Fibroblast of mammary gland (primary cell): ENCODE data around the gene AGBL4.

Experiments used
- DNase-seq: peaks from one replicate; pipeline ENCODE4 v3.0.0-alpha.2; 2010; ENCODE audit warnings: low read depth
- H3K4me3 ChIP-seq: 2 replicates; pipeline ENCODE4 v1.5.1; 2011; ENCODE audit warnings: low read depth, mild to moderate bottlenecking, low read length, moderate library complexity; ENCODE audit not compliant: control insufficient read depth
- TF ChIP-seq, protein P1 (sequence below): conservative IDR thresholded peaks from 2 replicates; pipeline ENCODE4 v1.5.1; 2011; ENCODE audit warnings: low read depth, low read length, inconsistent platforms; ENCODE audit not compliant: control insufficient read depth, insufficient read depth

AGBL4 gene

GRCh38 chr1:48581270-48581669 is 1442.5 kb downstream of the AGBL4 start:
- TF ChIP-seq, protein P1, sequence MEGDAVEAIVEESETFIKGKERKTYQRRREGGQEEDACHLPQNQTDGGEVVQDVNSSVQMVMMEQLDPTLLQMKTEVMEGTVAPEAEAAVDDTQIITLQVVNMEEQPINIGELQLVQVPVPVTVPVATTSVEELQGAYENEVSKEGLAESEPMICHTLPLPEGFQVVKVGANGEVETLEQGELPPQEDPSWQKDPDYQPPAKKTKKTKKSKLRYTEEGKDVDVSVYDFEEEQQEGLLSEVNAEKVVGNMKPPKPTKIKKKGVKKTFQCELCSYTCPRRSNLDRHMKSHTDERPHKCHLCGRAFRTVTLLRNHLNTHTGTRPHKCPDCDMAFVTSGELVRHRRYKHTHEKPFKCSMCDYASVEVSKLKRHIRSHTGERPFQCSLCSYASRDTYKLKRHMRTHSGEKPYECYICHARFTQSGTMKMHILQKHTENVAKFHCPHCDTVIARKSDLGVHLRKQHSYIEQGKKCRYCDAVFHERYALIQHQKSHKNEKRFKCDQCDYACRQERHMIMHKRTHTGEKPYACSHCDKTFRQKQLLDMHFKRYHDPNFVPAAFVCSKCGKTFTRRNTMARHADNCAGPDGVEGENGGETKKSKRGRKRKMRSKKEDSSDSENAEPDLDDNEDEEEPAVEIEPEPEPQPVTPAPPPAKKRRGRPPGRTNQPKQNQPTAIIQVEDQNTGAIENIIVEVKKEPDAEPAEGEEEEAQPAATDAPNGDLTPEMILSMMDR, result no peak
- no peak for DNase-seq
- H3K4me3 ChIP-seq, result no peak overlapping the region

DNA sequence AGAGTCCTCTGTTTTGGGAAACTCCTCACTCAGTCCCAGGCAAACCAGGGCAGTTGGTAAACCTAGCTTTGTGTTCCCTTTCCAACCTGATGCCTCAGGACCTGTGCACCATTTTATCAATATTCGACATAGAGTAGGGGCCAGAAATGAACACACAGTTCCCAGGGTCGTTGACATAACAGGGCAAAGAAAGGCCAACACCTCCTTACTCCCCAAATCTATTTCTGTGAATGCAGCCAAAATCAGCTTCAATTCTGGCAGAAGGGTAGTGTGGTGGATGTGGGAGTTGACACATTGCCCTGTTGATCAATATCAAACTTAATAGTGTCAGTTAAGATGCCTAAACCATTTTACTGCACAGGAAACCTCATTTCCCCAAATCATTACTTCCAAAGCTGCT is 1447.2 kb downstream of the AGBL4 start:
- DNase-seq, result no peak
- TF ChIP-seq, protein P1, result no peak
- H3K4me3 ChIP-seq, result no peak overlapping the region

- H3K4me3 ChIP-seq, result no peak overlapping the region
- TF ChIP-seq, protein P1, result peak; percentile 72
- DNase-seq, result peak; percentile 54
Observed at GRCh38 chr1:48572646-48573258, 1451.0 kb downstream of the AGBL4 start.

GRCh38 chr1:48572134-48572533 is 1451.6 kb downstream of the AGBL4 start:
- TF ChIP-seq, protein P1, result no peak
- no peak overlapping the region for H3K4me3 ChIP-seq
- DNase-seq, result no peak

- TF ChIP-seq, protein P1, result no peak
- DNase-seq, result no peak
- H3K4me3 ChIP-seq, result no peak overlapping the region
Observed at GRCh38 chr1:48571303-48571987, 1452.3 kb downstream of the AGBL4 start.

GRCh38 chr1:48570568-48570967 is 1453.2 kb downstream of the AGBL4 start:
- DNase-seq, result no peak
- TF ChIP-seq, protein P1, result no peak
- H3K4me3 ChIP-seq, result no peak overlapping the region
